Esophagus muscularis mucosa (tissue), 4 donors: ENCODE data around the gene HGS. TPM values are rescaled to one million over a fixed set of nuclear protein-coding genes. Genes with fewer than 3 reads are reported as not detected.

Experiments
- DNase-seq: peaks from one replicate; pipeline ENCODE4 v3.0.0-alpha.2; 2017; ENCODE audit errors: extremely low spot score
- H3K27ac ChIP-seq, 4 donors: fragments of 200-600 bp; sonication (generic); replicated peaks in 1 of 4; 1 replicate in 3 of 4; 2 replicates in 1 of 4; pipeline ENCODE4 v1.5.1; 2016 to 2019; ENCODE audit warnings: mild to moderate bottlenecking in 1 of 4
- H3K27me3 ChIP-seq, 4 donors: fragments of 200-600 bp; sonication (generic); one replicate each; pipeline versions ENCODE4 v1.5.1 to v1.6.0; 2016 to 2019
- H3K36me3 ChIP-seq, 4 donors: fragments of 200-600 bp; sonication (generic); one replicate each; pipeline ENCODE4 v1.5.1; 2016 to 2019
- H3K4me1 ChIP-seq, 4 donors: fragments of 200-600 bp; sonication (generic); one replicate each; pipeline ENCODE4 v1.5.1; 2016 to 2019
- H3K4me3 ChIP-seq, 4 donors: fragments of 200-600 bp; sonication (generic); 1 replicate in 2 of 4; 2 replicates in 2 of 4; pipeline ENCODE4 v1.5.1; 2016 to 2019; ENCODE audit warnings: mild to moderate bottlenecking in 4 of 4, moderate library complexity in 1 of 4
- H3K9me3 ChIP-seq, 4 donors: fragments of 200-600 bp; sonication (generic); 1 replicate in 3 of 4; 2 replicates in 1 of 4; pipeline ENCODE4 v1.5.1; 2016 to 2019
- CTCF ChIP-seq, 3 experiments: fragments of 200-600 bp in 2 of 3; fragments of 450-650 bp in 1 of 3; sonication (generic) in 2 of 3; IDR thresholded peaks; one replicate each; pipeline ENCODE4 v1.5.1; 2017 to 2019; ENCODE audit warnings: antibody characterized with exemption in 3 of 3, mild to moderate bottlenecking in 2 of 3, moderate library complexity in 1 of 3
- EP300 ChIP-seq: sonication (generic); formaldehyde crosslinking; IDR thresholded peaks from one replicate; pipeline ENCODE4 v1.6.1; 2017; ENCODE audit warnings: antibody characterized with exemption
- POLR2A ChIP-seq: fragments of 450-650 bp; IDR thresholded peaks from one replicate; pipeline ENCODE4 v1.6.1; 2017; ENCODE audit warnings: antibody characterized with exemption, moderate library complexity, mild to moderate bottlenecking, low read depth
- POLR2AphosphoS5 ChIP-seq, 2 donors: sonication (generic); formaldehyde crosslinking; IDR thresholded peaks; one replicate each; pipeline ENCODE4 v1.6.1; 2017; ENCODE audit warnings: antibody characterized with exemption in 2 of 2
- WGBS: methylation state at CpG from one replicate; pipeline ENCODE4 v1.1.5; 2018; 5-methylcytosine and 5-hydroxymethylcytosine counted together
- intact Hi-C: fragments of 100-400 bp; cut with DNase I; formaldehyde crosslinking; loops from one replicate; pipeline ENCODE4 v1.15.1; 2023
- total RNA-seq, 4 donors: library from RNA; depleted of rRNA; stranded (reverse); fragments of >200 nt; gene quantifications; one replicate each; pipeline versions ENCODE4 v1.1.0 to v1.2.1, GENCODE V29; 2016

The HGS gene
- 10 to 100 TPM; 47.8 to 99.1 (median 65.5) TPM for total RNA-seq

DNA sequence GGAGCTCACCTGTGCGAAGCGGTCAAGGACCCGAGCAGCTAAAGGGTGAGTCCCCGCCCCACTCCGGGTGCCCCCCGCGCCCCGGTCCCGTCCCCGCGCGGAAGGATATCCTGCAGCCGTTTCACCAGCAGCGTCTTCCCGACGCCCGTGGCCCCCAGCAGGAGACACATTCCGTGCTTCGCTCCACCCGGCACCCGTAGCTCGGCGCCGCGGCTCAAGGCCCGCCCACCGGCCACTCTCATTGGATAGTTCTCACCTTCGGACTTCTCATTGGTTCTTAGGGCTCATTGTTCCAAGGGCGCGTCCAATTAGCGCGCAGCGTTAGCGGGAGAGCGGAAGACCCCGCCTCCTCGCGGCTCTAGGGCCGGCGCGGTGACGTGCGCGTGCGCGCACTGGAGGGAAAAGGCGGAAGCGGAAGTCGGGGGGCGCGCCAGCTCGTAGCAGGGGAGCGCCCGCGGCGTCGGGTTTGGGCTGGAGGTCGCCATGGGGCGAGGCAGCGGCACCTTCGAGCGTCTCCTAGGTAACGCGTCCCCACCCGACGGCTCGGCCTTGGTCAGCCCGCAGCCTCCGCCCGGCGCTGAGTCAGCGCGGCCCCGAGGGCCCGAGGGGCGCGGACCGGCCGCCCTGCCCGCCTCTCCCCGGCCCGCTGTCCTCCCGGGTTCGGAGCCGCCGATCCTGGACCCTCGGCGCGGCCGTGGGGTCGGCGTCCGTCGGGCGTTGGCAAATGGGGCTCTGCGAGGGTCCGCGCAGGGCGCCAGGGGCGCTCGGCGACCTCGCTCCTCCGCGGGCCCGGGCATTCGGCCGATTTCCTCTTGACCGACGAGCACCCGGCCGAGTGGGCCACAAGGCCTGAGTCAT, at the start of gene HGS, which contains the start of gene ARL16:
Gene HGS (plus strand): TSS at position 428 of the 858 bp plus-strand sequence. CDS start 56 bp downstream, at position 484.
Gene ARL16 (minus strand): TSS at position 214 of the 858 bp plus-strand sequence. CDS start 44 bp downstream, at position 170.
- no peaks in the 10 kb centered on the region for H3K9me3 ChIP-seq
- H3K4me1 ChIP-seq = peaks cover 26 to 47% (median 39%) of the 10 kb centered on the region in 4 donors
- intact Hi-C loops = no loop called here
- peaks cover 27 to 56% (median 43%) of the 10 kb centered on the region in 4 donors for H3K36me3 ChIP-seq
- WGBS = 1% methylated on average over 38 of the region's 112 CpGs
- no peak for TF ChIP-seq EP300
- peak; percentile 89 for TF ChIP-seq POLR2AphosphoS5 (IDR thresholded peaks at IDR 0.05)
- TF ChIP-seq POLR2A = peak; percentile 50
- no peaks in the 10 kb centered on the region for H3K27me3 ChIP-seq
- peak within 1 kb of the TSS; percentile 69 to 100 (median 98) for H3K4me3 ChIP-seq
- peak; percentile 99 for DNase-seq
- peak within 1 kb of the TSS; percentile 79 to 91 (median 90) for H3K27ac ChIP-seq

DNA sequence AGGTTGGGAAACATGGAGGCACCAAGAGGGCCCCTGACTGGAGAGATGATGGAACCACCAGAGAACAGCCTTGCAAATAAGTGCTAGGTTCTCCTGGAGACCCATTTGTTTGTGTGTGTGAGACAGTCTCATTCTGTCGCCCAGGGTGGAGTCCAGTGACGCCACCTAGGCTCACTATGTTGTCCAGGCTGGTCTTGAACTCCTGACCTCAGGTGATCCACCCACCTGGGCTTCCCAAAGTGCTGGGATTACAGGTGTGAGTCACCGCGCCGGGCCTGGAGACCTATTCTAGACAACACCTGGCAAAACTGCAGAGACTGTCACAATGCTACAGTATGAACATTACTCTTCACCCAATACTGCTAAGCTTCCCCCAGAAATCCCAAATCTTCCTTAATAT, 48.4 kb upstream of the HGS start:
- intact Hi-C loops = no loop called here
- DNase-seq = no peak
- H3K9me3 ChIP-seq = no peaks in the 10 kb centered on the region
- TF ChIP-seq POLR2AphosphoS5 (IDR thresholded peaks at IDR 0.05) = no peak
- no peak for TF ChIP-seq EP300
- no peak for TF ChIP-seq CTCF (IDR thresholded peaks at IDR 0.05)
- WGBS = 84% methylated on average over 5 of the region's 5 CpGs
- peaks cover 35 to 45% (median 40%) of the 10 kb centered on the region in 4 donors for H3K4me1 ChIP-seq
- H3K27ac ChIP-seq = peak overlapping the region in 1 of 4 donors; percentile 95
- no peaks in the 10 kb centered on the region for H3K27me3 ChIP-seq
- peak overlapping the region; percentile 89 to 98 (median 94) for H3K4me3 ChIP-seq
- H3K36me3 ChIP-seq = peaks cover 0 to 6% (median under 1%) of the 10 kb centered on the region in 4 donors

DNA sequence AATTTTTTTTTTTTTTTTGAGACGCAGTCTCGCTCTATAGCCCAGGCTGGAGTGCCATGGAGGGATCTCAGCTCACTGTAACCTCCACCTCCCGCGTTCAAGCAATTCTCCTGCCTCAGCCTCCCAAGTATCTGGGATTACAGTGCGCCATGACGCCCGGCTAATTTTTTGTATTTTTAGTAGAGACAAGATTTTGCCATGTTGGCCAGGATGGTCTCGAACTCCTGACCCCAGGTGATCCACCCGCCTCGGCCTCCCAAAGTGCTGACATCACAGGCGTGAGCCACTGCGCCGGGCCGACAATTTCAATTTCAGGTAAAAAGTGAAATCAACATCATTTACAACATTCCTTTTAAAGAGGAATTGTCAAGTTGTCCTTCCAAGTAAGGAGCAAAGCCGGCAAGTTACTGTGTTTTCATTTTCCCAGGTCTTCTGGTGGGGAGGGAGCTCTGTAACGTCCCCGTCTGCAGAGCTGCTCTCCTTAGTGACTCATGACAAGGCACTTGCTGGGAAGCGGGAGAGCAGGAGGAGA, 47.8 kb upstream of the HGS start:
- Histone ChIP-seq H3K36me3 (peaks cover 0 to 6% (median 0%) of the 10 kb centered on the region in 4 donors), H3K4me1 (peaks cover 35 to 45% (median 40%) of the 10 kb centered on the region in 4 donors), H3K9me3 (no peaks in the 10 kb centered on the region), H3K4me3 (peak overlapping the region; percentile 89 to 98 (median 94)), H3K27me3 (no peaks in the 10 kb centered on the region), H3K27ac (peak overlapping the region; percentile 88 to 97 (median 92))
- intact Hi-C loops = loop anchor here (2.0 kb wide), 1 partner anchor 31 kb away; the partner anchor contains the start of genes CCDC137 and OXLD1
- no peak for DNase-seq
- TF ChIP-seq CTCF (IDR thresholded peaks at IDR 0.05) = no peak
- no peak for TF ChIP-seq POLR2A
- WGBS = 39% methylated on average over 17 of the region's 18 CpGs

GRCh38 chr17:81636505-81637288, 47.1 kb upstream of the HGS start, which contains the start of the genes NPLOC4 and TSPAN10:
Gene NPLOC4 (minus strand): TSS chr17:81637112. CDS start chr17:81636930, 182 bp downstream.
Gene TSPAN10 (plus strand): TSS chr17:81637196. CDS start chr17:81642413, 5,217 bp downstream.
- peak; percentile 96 for DNase-seq
- H3K36me3 ChIP-seq = peaks cover 0 to 2% (median 0%) of the 10 kb centered on the region in 4 donors
- peak within 1 kb of the TSS; percentile 89 to 98 (median 94) for H3K4me3 ChIP-seq
- H3K4me1 ChIP-seq = peaks cover 35 to 44% (median 40%) of the 10 kb centered on the region in 4 donors
- TF ChIP-seq POLR2AphosphoS5 (IDR thresholded peaks at IDR 0.05) (peak; percentile 91 to 96), EP300 (no peak), POLR2A (peak; percentile 64), CTCF (IDR thresholded peaks at IDR 0.05) (peak in 1 of 3 experiments; percentile 32)
- H3K9me3 ChIP-seq = no peaks in the 10 kb centered on the region
- 0% methylated on average over 26 of the region's 77 CpGs for WGBS
- no peaks in the 10 kb centered on the region for H3K27me3 ChIP-seq
- intact Hi-C loops = loop anchor here (2.0 kb wide), 1 partner anchor 30 kb away; the partner anchor contains the start of genes CCDC137 and OXLD1
- peak within 1 kb of the TSS; percentile 88 to 97 (median 92) for H3K27ac ChIP-seq
